HG02588 (cell line): ENCODE data around the gene CAPN11.
"Not testable (repeated sequence)": the region's sequence is repeated elsewhere in the genome, so short reads cannot be mapped to it uniquely, and the experiment has no call there.

Experiments
- ATAC-seq: cut with Tn5 transposase; IDR thresholded peaks from one replicate; pipeline ENCODE4 v1.9.1; 2021; ENCODE audit warnings: mild to moderate bottlenecking, moderate library complexity; ENCODE audit not compliant: unreplicated experiment

Gene CAPN11

GRCh38 chr6:44129841-44130322 lies 28.7 kb upstream of the CAPN11 start:
- no peak for ATAC-seq

GRCh38 chr6:44131892-44132291 lies 26.7 kb upstream of the CAPN11 start:
- no peak for ATAC-seq

- no peak for ATAC-seq
These were observed 26.1 kb upstream of the CAPN11 start for GRCh38 chr6:44132476-44132875.

- no peak for ATAC-seq
These were observed 25.4 kb upstream of the CAPN11 start for GRCh38 chr6:44133003-44133931.

GRCh38 chr6:44133981-44134711 lies 24.5 kb upstream of the CAPN11 start:
- ATAC-seq = no peak

GRCh38 chr6:44135173-44135758 lies 23.4 kb upstream of the CAPN11 start:
- ATAC-seq = no peak

- ATAC-seq = no peak
These were observed 22.7 kb upstream of the CAPN11 start for GRCh38 chr6:44135875-44136274.

- no peak for ATAC-seq
These were observed 19.8 kb upstream of the CAPN11 start for GRCh38 chr6:44138717-44139350.

GRCh38 chr6:44139351-44139743 lies 19.3 kb upstream of the CAPN11 start:
- no peak for ATAC-seq

GRCh38 chr6:44142835-44143234 lies 15.8 kb upstream of the CAPN11 start:
- ATAC-seq = no peak

- no peak for ATAC-seq
These were observed 14.9 kb upstream of the CAPN11 start for GRCh38 chr6:44143731-44144130.

GRCh38 chr6:44144536-44144935 lies 14.1 kb upstream of the CAPN11 start:
- not testable (repeated sequence) for ATAC-seq

GRCh38 chr6:44145839-44146238 lies 12.8 kb upstream of the CAPN11 start:
- ATAC-seq = no peak

GRCh38 chr6:44146685-44147084 lies 11.9 kb upstream of the CAPN11 start:
- ATAC-seq = no peak

- ATAC-seq = no peak
These were observed 11.4 kb upstream of the CAPN11 start for GRCh38 chr6:44147256-44147655.

- ATAC-seq = no peak
These were observed 10.3 kb upstream of the CAPN11 start for GRCh38 chr6:44148306-44148705.

- no peak for ATAC-seq
These were observed 9.1 kb upstream of the CAPN11 start for GRCh38 chr6:44149369-44150012.

GRCh38 chr6:44150317-44150917 lies 8.2 kb upstream of the CAPN11 start:
- ATAC-seq = no peak

GRCh38 chr6:44151348-44152108 lies 7.1 kb upstream of the CAPN11 start:
- no peak for ATAC-seq

GRCh38 chr6:44152109-44152461 lies 6.5 kb upstream of the CAPN11 start:
- ATAC-seq = no peak
